Colonic mucosa (tissue), 4 donors: ENCODE data around the gene ATXN2L. TPM values are rescaled to one million over a fixed set of nuclear protein-coding genes. Genes with fewer than 3 reads are reported as not detected.
A peak's percentile ranks its signal among the peaks of the same experiment; 100 is the strongest.

Experiments
- DNase-seq: peaks from one replicate; pipeline ENCODE4 v3.0.0-alpha.2; 2020
- H3K27ac ChIP-seq: fragments of 200-600 bp; one replicate; pipeline ENCODE4 v1.8.0; 2021
- H3K27me3 ChIP-seq: fragments of 200-600 bp; one replicate; pipeline ENCODE4 v1.8.0; 2021
- H3K36me3 ChIP-seq: fragments of 200-600 bp; one replicate; pipeline ENCODE4 v1.8.0; 2021
- H3K4me1 ChIP-seq: fragments of 200-600 bp; one replicate; pipeline ENCODE4 v1.8.0; 2021; ENCODE audit warnings: mild to moderate bottlenecking
- H3K4me3 ChIP-seq: fragments of 200-600 bp; one replicate; pipeline ENCODE4 v1.8.0; 2021
- H3K9ac ChIP-seq, 2 donors: one replicate each; pipeline ENCODE4 v1.7.0; 2013; ENCODE audit warnings: control low read depth in 2 of 2, low read depth in 2 of 2, low read length in 2 of 2
- H3K9me3 ChIP-seq: fragments of 200-600 bp; one replicate; pipeline ENCODE4 v1.8.0; 2021
- intact Hi-C: fragments of 100-400 bp; cut with DNase I; formaldehyde crosslinking; loops from one replicate; pipeline ENCODE4 v1.14.1; 2022
- total RNA-seq, 2 donors: library from RNA; stranded (reverse); fragmentation: NEBNext Ultra II Directional in 1 of 2; extraction: Animal tissue kit (Norgen Biotek cat#: 25700) in 1 of 2; gene quantifications; one replicate each; pipeline ENCODE4 v1.2.1, GENCODE V29; 2021
- TF ChIP-seq, protein P1 (sequence below): fragments of 200-600 bp; IDR thresholded peaks from one replicate; pipeline ENCODE4 v1.8.0; 2022; ENCODE audit warnings: antibody characterized with exemption, mild to moderate bottlenecking
- donor health status: healthy.
- donor health status: DM: no; HTN: no; CAD: no.
- donor health status: DM: no; HTN: no; CAD: no.

ATXN2L gene
- total RNA-seq, 2 donors from 2014 or later = 85.3 to 134 TPM

GRCh38 chr16:28846080-28846932, 23.5 kb downstream of the ATXN2L start, which contains the start of gene TUFM:
TSS of gene TUFM (minus strand) at chr16:28846348. CDS start at chr16:28846269, 79 bp downstream.
- TF ChIP-seq, protein P1, sequence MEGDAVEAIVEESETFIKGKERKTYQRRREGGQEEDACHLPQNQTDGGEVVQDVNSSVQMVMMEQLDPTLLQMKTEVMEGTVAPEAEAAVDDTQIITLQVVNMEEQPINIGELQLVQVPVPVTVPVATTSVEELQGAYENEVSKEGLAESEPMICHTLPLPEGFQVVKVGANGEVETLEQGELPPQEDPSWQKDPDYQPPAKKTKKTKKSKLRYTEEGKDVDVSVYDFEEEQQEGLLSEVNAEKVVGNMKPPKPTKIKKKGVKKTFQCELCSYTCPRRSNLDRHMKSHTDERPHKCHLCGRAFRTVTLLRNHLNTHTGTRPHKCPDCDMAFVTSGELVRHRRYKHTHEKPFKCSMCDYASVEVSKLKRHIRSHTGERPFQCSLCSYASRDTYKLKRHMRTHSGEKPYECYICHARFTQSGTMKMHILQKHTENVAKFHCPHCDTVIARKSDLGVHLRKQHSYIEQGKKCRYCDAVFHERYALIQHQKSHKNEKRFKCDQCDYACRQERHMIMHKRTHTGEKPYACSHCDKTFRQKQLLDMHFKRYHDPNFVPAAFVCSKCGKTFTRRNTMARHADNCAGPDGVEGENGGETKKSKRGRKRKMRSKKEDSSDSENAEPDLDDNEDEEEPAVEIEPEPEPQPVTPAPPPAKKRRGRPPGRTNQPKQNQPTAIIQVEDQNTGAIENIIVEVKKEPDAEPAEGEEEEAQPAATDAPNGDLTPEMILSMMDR = peak; percentile 60
- H3K36me3 ChIP-seq = peaks cover 17% of the 10 kb centered on the region

GRCh38 chr16:28846933-28847273, 24.1 kb downstream of the ATXN2L start:
- Histone ChIP-seq H3K36me3 (peaks cover 17% of the 10 kb centered on the region), H3K27me3 (no peaks in the 10 kb centered on the region), H3K4me3 (peak overlapping the region; percentile 97), H3K9ac (peak overlapping the region; percentile 97 to 99), H3K27ac (peak overlapping the region; percentile 79), H3K9me3 (no peaks in the 10 kb centered on the region), H3K4me1 (peaks cover 8% of the 10 kb centered on the region)
- intact Hi-C loops = no loop called here
- DNase-seq = no peak
- TF ChIP-seq, protein P1 = no peak

More at GRCh38 chr16:28846080-28846932, 23.5 kb downstream of the ATXN2L start, which contains the start of gene TUFM:
- peak within 1 kb of the TSS; percentile 98 to 99 for H3K9ac ChIP-seq
- peak within 1 kb of the TSS; percentile 97 for H3K4me3 ChIP-seq
- intact Hi-C loops = no loop called here
- H3K27me3 ChIP-seq = no peaks in the 10 kb centered on the region
- H3K9me3 ChIP-seq = no peaks in the 10 kb centered on the region
- H3K27ac ChIP-seq = peak within 1 kb of the TSS; percentile 79
- H3K4me1 ChIP-seq = peaks cover 8% of the 10 kb centered on the region
- peak; percentile 97 for DNase-seq

- H3K4me3 ChIP-seq = no peak overlapping the region
- no peak overlapping the region for H3K9ac ChIP-seq
- TF ChIP-seq, protein P1 = no peak
- H3K27me3 ChIP-seq = no peaks in the 10 kb centered on the region
- intact Hi-C loops = no loop called here
- no peak overlapping the region for H3K27ac ChIP-seq
- H3K36me3 ChIP-seq = no peaks in the 10 kb centered on the region
- H3K9me3 ChIP-seq = no peaks in the 10 kb centered on the region
- no peaks in the 10 kb centered on the region for H3K4me1 ChIP-seq
- DNase-seq = no peak
These were observed 35.6 kb downstream of the ATXN2L start for GRCh38 chr16:28858421-28858820.

GRCh38 chr16:28859326-28859725, 36.5 kb downstream of the ATXN2L start:
- intact Hi-C loops = no loop called here
- no peaks in the 10 kb centered on the region for H3K36me3 ChIP-seq
- DNase-seq = no peak
- H3K4me3 ChIP-seq = no peak overlapping the region
- H3K27me3 ChIP-seq = no peaks in the 10 kb centered on the region
- no peak overlapping the region for H3K27ac ChIP-seq
- peaks cover 1% of the 10 kb centered on the region for H3K4me1 ChIP-seq
- TF ChIP-seq, protein P1 = no peak
- H3K9ac ChIP-seq = no peak overlapping the region
- H3K9me3 ChIP-seq = no peaks in the 10 kb centered on the region

DNA sequence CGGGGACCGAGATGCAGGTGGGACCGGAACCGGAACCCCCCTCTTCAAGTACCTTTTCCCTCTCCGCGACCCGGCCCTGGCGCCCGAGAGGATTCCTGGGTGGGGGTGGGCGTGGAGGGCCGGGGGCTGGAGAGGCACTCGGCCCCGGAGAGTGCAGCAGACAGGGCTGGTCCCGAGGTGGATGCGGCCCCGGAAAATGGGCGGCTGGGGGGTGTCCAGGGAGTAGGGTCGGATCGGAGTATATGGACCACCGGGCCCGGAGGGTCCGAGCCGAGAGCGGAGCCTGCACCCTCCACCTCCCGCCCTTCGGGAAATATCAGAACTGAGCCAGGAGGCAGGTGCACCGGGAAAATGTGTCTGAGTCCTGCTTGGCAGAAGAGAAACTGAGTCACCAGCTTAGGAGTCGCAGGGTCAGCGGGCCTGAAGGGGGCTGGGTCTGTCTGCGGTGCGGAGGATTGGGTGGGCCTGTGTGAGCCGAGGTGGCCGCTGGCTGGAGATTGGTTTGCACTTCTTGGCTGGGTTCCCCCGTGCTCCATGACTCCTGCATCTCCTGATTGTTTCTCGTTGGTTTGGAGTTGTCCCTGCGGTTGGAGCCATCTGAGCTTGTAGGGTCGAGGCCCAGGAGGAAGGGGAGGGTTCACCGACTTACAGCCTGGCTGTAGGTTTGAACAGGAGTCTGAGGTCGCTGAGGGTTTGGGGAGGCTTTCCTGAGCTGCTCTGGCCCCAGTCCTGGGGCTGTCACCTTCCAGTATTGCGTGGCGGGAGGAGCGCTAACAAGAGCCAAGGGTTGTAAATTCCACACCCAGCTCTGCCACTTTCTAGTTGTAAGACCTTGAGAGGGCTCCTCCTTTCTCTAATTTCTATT, 41.4 kb downstream of the ATXN2L start:
- peak; percentile 73 for DNase-seq
- Histone ChIP-seq H3K27me3 (no peaks in the 10 kb centered on the region), H3K27ac (peak overlapping the region; percentile 98), H3K9me3 (no peaks in the 10 kb centered on the region), H3K36me3 (peaks cover 9% of the 10 kb centered on the region), H3K9ac (peak overlapping the region; percentile 98 to 99), H3K4me1 (peaks cover 5% of the 10 kb centered on the region), H3K4me3 (peak overlapping the region; percentile 89)
- intact Hi-C loops = no loop called here
- TF ChIP-seq, protein P1 = no peak
